Loucy (cell line): Measurements from ENCODE around the gene GDPD1.
"Not testable (repeated sequence)": the region's sequence is repeated elsewhere in the genome, so short reads cannot be mapped to it uniquely, and the experiment has no call there.

ENCODE experiments used
- H2AFZ ChIP-seq: fragments of 200-600 bp; sonication (generic); 2 replicates; pipeline ENCODE4 v1.6.0; 2016; ENCODE audit warnings: antibody characterized with exemption, mild to moderate bottlenecking, low read length, moderate library complexity
- H3F3A ChIP-seq: fragments of 200-600 bp; 2 replicates; pipeline ENCODE4 v1.6.0; 2016; ENCODE audit warnings: antibody characterized with exemption, low read depth, mild to moderate bottlenecking
- H3K27me3 ChIP-seq: fragments of 200-600 bp; sonication (generic); 2 replicates; pipeline ENCODE4 v1.6.1; 2014; ENCODE audit warnings: low read length, mild to moderate bottlenecking; ENCODE audit not compliant: insufficient read depth, poor library complexity, severe bottlenecking
- H3K36me3 ChIP-seq: fragments of 200-600 bp; sonication (generic); 2 replicates; pipeline ENCODE4 v1.6.1; 2016; ENCODE audit warnings: low read length; ENCODE audit not compliant: insufficient read depth
- H3K4me1 ChIP-seq: fragments of 200-600 bp; sonication (generic); 2 replicates; pipeline ENCODE4 v1.5.1; 2014; ENCODE audit warnings: low read length, mild to moderate bottlenecking; ENCODE audit not compliant: insufficient read depth, poor library complexity, severe bottlenecking
- H3K4me2 ChIP-seq: fragments of 200-600 bp; sonication (generic); 2 replicates; pipeline ENCODE4 v1.6.0; 2014; ENCODE audit warnings: antibody characterized with exemption, low read length, low read depth, mild to moderate bottlenecking; ENCODE audit not compliant: poor library complexity, severe bottlenecking
- H3K4me3 ChIP-seq: fragments of 200-600 bp; sonication (generic); 2 replicates; pipeline ENCODE4 v1.5.1; 2014; ENCODE audit warnings: low read length, mild to moderate bottlenecking, mixed read lengths; ENCODE audit not compliant: poor library complexity, severe bottlenecking
- H3K79me2 ChIP-seq: fragments of 200-600 bp; sonication (generic); 2 replicates; pipeline ENCODE4 v1.6.1; 2014; ENCODE audit warnings: low read length; ENCODE audit not compliant: insufficient read depth
- H3K9ac ChIP-seq: fragments of 200-600 bp; sonication (generic); 2 replicates; pipeline ENCODE4 v1.6.0; 2014; ENCODE audit warnings: mild to moderate bottlenecking, low read depth, low read length, moderate library complexity; ENCODE audit not compliant: poor library complexity, severe bottlenecking
- H3K9me2 ChIP-seq: fragments of 200-600 bp; sonication (generic); replicated peaks from 2 replicates; pipeline ENCODE4 v1.6.1; 2016; ENCODE audit warnings: low read depth, low read length, mixed read lengths
- H3K9me3 ChIP-seq: fragments of 200-600 bp; sonication (generic); 2 replicates; pipeline ENCODE4 v1.6.1; 2014; ENCODE audit warnings: mild to moderate bottlenecking, antibody characterized with exemption, low read length, low read depth; ENCODE audit not compliant: insufficient read depth
- H4K20me1 ChIP-seq: fragments of 200-600 bp; sonication (generic); 2 replicates; pipeline ENCODE4 v1.6.0; 2014; ENCODE audit warnings: antibody characterized with exemption, low read length, mild to moderate bottlenecking; ENCODE audit not compliant: insufficient read depth, poor library complexity, severe bottlenecking
- CTCF ChIP-seq: fragments of 200-600 bp; sonication (generic); conservative IDR thresholded peaks from 2 replicates; pipeline ENCODE4 v1.5.1; 2014; ENCODE audit warnings: mild to moderate bottlenecking, antibody characterized with exemption, low read length
- EZH2phosphoT487 ChIP-seq: fragments of 200-600 bp; IDR thresholded peaks from 2 replicates; pipeline ENCODE4 v1.6.1; 2018; ENCODE audit warnings: antibody characterized with exemption, mild to moderate bottlenecking, moderate library complexity, borderline replicate concordance

The GDPD1 gene

GRCh38 chr17:59175076-59175475, 45.2 kb upstream of the GDPD1 start:
- H3K4me2 ChIP-seq: no peak overlapping the region
- no peak for TF ChIP-seq CTCF
- no peak for TF ChIP-seq EZH2phosphoT487
- H2AFZ ChIP-seq: no peak overlapping the region
- H3K9ac ChIP-seq: no peak overlapping the region
- H3K4me1 ChIP-seq: no peaks in the 10 kb centered on the region
- no peaks in the 10 kb centered on the region for H3F3A ChIP-seq
- H3K4me3 ChIP-seq: no peak overlapping the region
- no peaks in the 10 kb centered on the region for H3K9me3 ChIP-seq
- no peaks in the 10 kb centered on the region for H4K20me1 ChIP-seq
- peaks cover 55% of the 10 kb centered on the region for H3K79me2 ChIP-seq
- no peaks in the 10 kb centered on the region for H3K9me2 ChIP-seq
- peaks cover 63% of the 10 kb centered on the region; the same call in 1 of the 2 replicates for H3K36me3 ChIP-seq
- H3K27me3 ChIP-seq: no peaks in the 10 kb centered on the region

GRCh38 chr17:59178266-59178985, 41.9 kb upstream of the GDPD1 start:
- no peak overlapping the region for H3K9ac ChIP-seq
- no peaks in the 10 kb centered on the region for H3F3A ChIP-seq
- no peaks in the 10 kb centered on the region for H3K9me2 ChIP-seq
- TF ChIP-seq EZH2phosphoT487 (no peak), CTCF (no peak)
- no peaks in the 10 kb centered on the region for H4K20me1 ChIP-seq
- H3K4me2 ChIP-seq: no peak overlapping the region
- no peak overlapping the region for H2AFZ ChIP-seq
- peaks cover 40% of the 10 kb centered on the region for H3K79me2 ChIP-seq
- peaks cover 55% of the 10 kb centered on the region; the same call in 1 of the 2 replicates for H3K36me3 ChIP-seq
- H3K27me3 ChIP-seq: no peaks in the 10 kb centered on the region
- no peaks in the 10 kb centered on the region for H3K4me1 ChIP-seq
- no peaks in the 10 kb centered on the region for H3K9me3 ChIP-seq
- no peak overlapping the region for H3K4me3 ChIP-seq

DNA sequence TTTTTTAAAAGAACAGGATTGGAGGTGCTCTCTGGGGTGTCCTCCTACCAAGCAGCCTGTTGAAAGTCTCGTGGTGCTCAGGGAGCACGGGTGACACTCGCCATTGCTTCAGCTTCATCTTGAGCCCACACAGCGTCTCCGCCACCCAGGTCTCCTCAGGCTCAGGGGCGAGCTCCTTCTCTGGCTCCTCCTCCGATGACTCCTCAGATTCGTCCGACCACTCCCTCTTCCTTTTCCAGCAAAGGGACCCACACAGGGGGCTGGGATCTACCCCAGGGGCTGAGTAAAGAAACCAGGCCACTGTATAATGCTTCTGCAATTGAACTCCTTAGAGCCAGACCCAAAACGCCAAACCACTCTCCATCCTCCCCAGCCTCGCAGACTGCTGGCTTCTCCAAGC, 40.7 kb upstream of the GDPD1 start:
- H3F3A ChIP-seq, H3K9ac ChIP-seq, H3K9me3 ChIP-seq, H2AFZ ChIP-seq, H3K4me3 ChIP-seq, H3K4me2 ChIP-seq, H3K9me2 ChIP-seq, H3K27me3 ChIP-seq, H3K4me1 ChIP-seq, H4K20me1 ChIP-seq: not testable (repeated sequence)
- peaks cover 34% of the 10 kb centered on the region for H3K79me2 ChIP-seq
- H3K36me3 ChIP-seq: peaks cover 50% of the 10 kb centered on the region; the same call in 1 of the 2 replicates

- H3K27me3 ChIP-seq: no peaks in the 10 kb centered on the region
- H3K79me2 ChIP-seq: peaks cover 24% of the 10 kb centered on the region; the same call in 1 of the 2 replicates
- no peaks in the 10 kb centered on the region for H4K20me1 ChIP-seq
- no peaks in the 10 kb centered on the region for H3F3A ChIP-seq
- H3K4me1 ChIP-seq: no peaks in the 10 kb centered on the region
- no peaks in the 10 kb centered on the region for H3K9me2 ChIP-seq
- no peak overlapping the region for H3K4me2 ChIP-seq
- no peak overlapping the region for H2AFZ ChIP-seq
- peaks cover 51% of the 10 kb centered on the region; the same call in 1 of the 2 replicates for H3K36me3 ChIP-seq
- no peak overlapping the region for H3K9ac ChIP-seq
- no peaks in the 10 kb centered on the region for H3K9me3 ChIP-seq
- TF ChIP-seq EZH2phosphoT487: no peak
- no peak for TF ChIP-seq CTCF
- H3K4me3 ChIP-seq: no peak overlapping the region
These were observed 39.7 kb upstream of the GDPD1 start for GRCh38 chr17:59180626-59181025.
